Measurements from ENCODE around the gene AUTS2.

- TF ChIP-seq CTCF (IDR thresholded peaks at IDR 0.05) = no peak
- TF ChIP-seq POLR2A (IDR thresholded peaks at IDR 0.05) = no peak
- no peak for TF ChIP-seq POLR2AphosphoS5 (IDR thresholded peaks at IDR 0.05; ENCODE audit: insufficient read depth in 1 of 2, low read depth in 1 of 2)
These were observed 273.1 kb downstream of the AUTS2 start for GRCh38 chr7:69871213-69871885.

Data from vagina (tissue), 2 donors.